Cortex of kidney (tissue), 1 donor: Measurements from ENCODE around the gene CCNQ.

Experiments used
- DNase-seq: peaks from one replicate; lab custom pipeline; 2025; lab: John Stamatoyannopoulos, UW

CCNQ gene

GRCh38 chrX:153539171-153539978, 59.6 kb downstream of the CCNQ start:
- DNase-seq: no peak

GRCh38 chrX:153538424-153538823, 60.5 kb downstream of the CCNQ start:
- DNase-seq: no peak
